GM19468 (cell line): ENCODE measurements around the gene ANO8.
"Not testable (repeated sequence)": the region's sequence is repeated elsewhere in the genome, so short reads cannot be mapped to it uniquely, and the experiment has no call there.

Experiments used
- ATAC-seq: cut with Tn5 transposase; IDR thresholded peaks from one replicate; pipeline ENCODE4 v1.9.1; 2021; ENCODE audit warnings: mild to moderate bottlenecking, moderate library complexity, moderate number of reproducible peaks; ENCODE audit not compliant: unreplicated experiment; ENCODE audit errors: extremely low read depth

ANO8 gene

GRCh38 chr19:17334414-17335409 lies at the start of gene ANO8:
Gene ANO8, minus strand, starts transcription at chr19:17334855. Its CDS starts 185 bp downstream, at chr19:17334670.
- ATAC-seq, result no peak

GRCh38 chr19:17380426-17381138 lies 45.9 kb upstream of the ANO8 start:
- ATAC-seq, result no peak

- ATAC-seq, result no peak
Observed at GRCh38 chr19:17379221-17379631, 44.6 kb upstream of the ANO8 start.

- no peak for ATAC-seq
Observed at GRCh38 chr19:17378271-17378670, 43.6 kb upstream of the ANO8 start.

- no peak for ATAC-seq
Observed at GRCh38 chr19:17376935-17377600, 42.4 kb upstream of the ANO8 start, which contains the start of gene PLVAP. Gene PLVAP, minus strand, starts transcription at chr19:17377342. Its CDS starts 54 bp downstream, at chr19:17377288.

- ATAC-seq, result peak; percentile 50
Observed at GRCh38 chr19:17370026-17370587, 35.5 kb upstream of the ANO8 start.

GRCh38 chr19:17365361-17365760 lies 30.7 kb upstream of the ANO8 start:
- ATAC-seq, result no peak

- not testable (repeated sequence) for ATAC-seq
Observed at GRCh38 chr19:17363852-17364605, 29.4 kb upstream of the ANO8 start.

- ATAC-seq, result no peak
Observed at GRCh38 chr19:17359905-17360800, 25.5 kb upstream of the ANO8 start.

GRCh38 chr19:17358395-17358794 lies 23.7 kb upstream of the ANO8 start:
- no peak for ATAC-seq

- ATAC-seq, result no peak
Observed at GRCh38 chr19:17357724-17358123, 23.1 kb upstream of the ANO8 start.

- ATAC-seq, result no peak
Observed at GRCh38 chr19:17357078-17357666, 22.5 kb upstream of the ANO8 start.

GRCh38 chr19:17353386-17353785 lies 18.7 kb upstream of the ANO8 start:
- no peak for ATAC-seq

GRCh38 chr19:17352608-17353280 lies 18.1 kb upstream of the ANO8 start:
- ATAC-seq, result no peak

GRCh38 chr19:17351815-17352435 lies 17.3 kb upstream of the ANO8 start:
- ATAC-seq, result no peak

GRCh38 chr19:17348700-17349099 lies 14.0 kb upstream of the ANO8 start:
- no peak for ATAC-seq

GRCh38 chr19:17347877-17348276 lies 13.2 kb upstream of the ANO8 start:
- no peak for ATAC-seq
